DMS114 treated with DMSO at 0.1 percent for 48 hours (cell line): ENCODE results near the gene LRRD1.
"Not testable (repeated sequence)": the region's sequence is repeated elsewhere in the genome, so short reads cannot be mapped to it uniquely, and the experiment has no call there.

Experiments
- DNase-seq: peaks from one replicate; lab custom pipeline; 2025; ENCODE audit not compliant: unreplicated experiment; lab: John Stamatoyannopoulos, UW

LRRD1 gene

GRCh38 chr7:92178928-92179924, at the start of gene LRRD1:
Gene LRRD1, minus strand, starts transcription at chr7:92179142. Its CDS starts 13,940 bp downstream, at chr7:92165202.
- DNase-seq: peak; percentile 83

DNA sequence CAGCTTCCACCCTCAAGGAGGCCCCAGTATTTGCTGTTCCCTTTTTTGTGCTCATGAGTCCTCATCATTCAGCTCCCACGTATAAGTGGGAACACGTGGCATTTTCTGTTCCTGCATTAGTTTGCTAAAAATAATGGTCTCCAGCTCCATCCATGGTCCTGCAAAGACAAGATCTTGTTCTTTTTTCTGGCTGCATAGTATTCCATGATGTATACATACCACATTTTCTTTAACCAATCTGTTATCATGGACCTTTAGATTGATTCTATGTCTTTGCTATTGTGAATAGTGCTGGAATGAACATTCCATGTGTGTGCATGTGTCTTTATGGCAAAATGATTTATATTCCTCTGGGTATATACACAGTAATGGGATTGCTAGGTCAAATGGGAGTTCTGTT, 49.8 kb upstream of the LRRD1 start:
- no peak for DNase-seq

GRCh38 chr7:92228100-92228499, 49.2 kb upstream of the LRRD1 start:
- DNase-seq: no peak

DNA sequence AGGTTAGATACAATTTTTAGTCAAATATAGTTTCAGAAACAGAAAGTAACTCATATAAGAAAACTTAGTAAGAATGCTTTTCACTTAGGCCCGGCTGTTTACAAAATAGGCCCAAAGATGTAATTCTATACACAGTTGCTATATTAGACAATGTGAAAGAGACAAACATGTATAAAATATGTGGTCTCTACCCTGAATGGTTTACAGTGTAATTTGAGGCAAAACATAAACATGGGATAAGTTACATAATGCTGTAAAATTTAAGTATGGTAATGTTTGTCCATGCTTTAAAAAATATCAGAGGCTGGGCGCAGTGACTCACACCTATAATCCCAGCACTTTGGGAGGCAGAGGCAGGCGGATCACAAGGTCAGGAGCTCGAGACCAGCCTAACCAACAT, 48.0 kb upstream of the LRRD1 start:
- no peak for DNase-seq

DNA sequence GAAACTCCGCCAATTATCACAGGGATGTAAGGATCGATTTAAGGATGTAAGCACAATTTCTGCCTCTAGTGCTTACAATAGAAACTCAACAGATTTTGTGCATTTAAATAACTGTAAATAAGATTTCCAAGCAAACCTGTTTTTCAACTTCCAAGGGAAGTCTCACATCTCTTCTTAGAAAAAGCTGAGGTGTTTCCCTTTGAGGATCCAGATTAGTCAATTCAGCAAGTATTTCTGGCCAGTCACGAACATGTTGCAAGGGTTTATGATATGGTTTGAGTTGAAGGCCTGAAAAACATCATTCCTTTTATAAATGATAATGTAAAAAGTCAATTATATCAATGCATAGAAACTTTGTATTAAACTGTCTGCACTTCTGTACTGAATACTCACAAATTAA, 42.8 kb upstream of the LRRD1 start:
- no peak for DNase-seq

DNA sequence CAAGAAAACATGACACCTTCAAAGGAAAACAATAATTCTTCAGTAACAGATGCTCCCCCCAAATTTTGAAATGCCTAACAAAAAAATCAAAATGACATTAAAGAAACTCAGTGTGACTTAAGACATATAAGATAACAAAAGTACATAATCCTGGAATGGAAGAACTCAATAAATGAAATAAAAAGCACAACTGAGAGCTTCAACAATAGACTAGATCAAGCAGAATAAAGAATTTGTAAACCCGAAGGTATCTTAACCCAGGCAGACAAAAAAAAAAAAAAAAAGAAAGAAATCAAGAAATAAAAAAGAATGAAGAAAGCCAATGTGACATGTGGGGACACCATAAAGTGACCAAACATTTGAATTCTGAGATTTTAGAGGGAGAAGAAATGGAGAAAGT, 27.7 kb upstream of the LRRD1 start:
- no peak for DNase-seq

GRCh38 chr7:92205987-92206386, 27.0 kb upstream of the LRRD1 start:
- no peak for DNase-seq

DNA sequence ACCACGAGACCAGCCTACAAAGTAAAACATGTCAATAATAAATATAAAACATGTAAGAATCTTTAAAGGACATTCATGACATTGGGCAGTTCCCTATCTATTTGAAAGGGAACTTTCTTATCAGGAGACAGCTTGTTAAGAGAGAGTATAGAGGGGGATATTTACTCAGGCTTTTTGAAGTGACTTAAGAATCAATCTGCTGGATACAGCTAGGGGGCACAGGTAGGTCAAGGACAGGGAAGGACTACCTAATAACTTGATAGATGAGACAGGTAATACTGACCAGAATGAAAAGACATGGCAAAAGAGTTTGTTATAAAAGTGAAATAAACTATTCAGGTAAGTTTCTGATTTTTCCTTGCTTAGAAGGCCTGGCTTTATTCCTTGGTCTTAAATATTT, 21.8 kb upstream of the LRRD1 start:
- DNase-seq: no peak

GRCh38 chr7:92192326-92192725, 13.4 kb upstream of the LRRD1 start:
- DNase-seq: no peak

DNA sequence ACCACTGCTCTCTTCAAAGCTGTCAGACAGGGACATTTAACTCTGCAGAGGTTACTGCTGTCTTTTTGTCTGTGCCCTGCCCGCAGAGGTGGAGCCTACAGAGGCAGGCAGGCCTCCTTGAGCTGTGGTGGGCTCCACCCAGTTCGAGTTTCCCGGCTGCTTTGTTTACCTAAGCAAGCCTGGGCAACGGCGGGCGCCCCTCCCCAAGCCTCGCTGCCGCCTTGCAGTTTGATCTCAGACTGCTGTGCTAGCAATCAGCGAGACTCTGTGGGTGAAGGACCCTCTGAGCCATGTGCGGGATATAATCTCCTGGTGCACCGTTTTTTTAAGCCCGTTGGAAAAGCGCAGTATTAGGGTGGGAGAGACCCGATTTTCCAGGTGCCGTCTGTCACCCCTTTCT, 10.3 kb upstream of the LRRD1 start:
- not testable (repeated sequence) for DNase-seq

GRCh38 chr7:92184294-92184693, 5.4 kb upstream of the LRRD1 start:
- DNase-seq: not testable (repeated sequence)

- DNase-seq: no peak
These were observed 1.6 kb downstream of the LRRD1 start for GRCh38 chr7:92177362-92177761.

- DNase-seq: not testable (repeated sequence)
These were observed 9.4 kb downstream of the LRRD1 start for GRCh38 chr7:92169529-92169928.

GRCh38 chr7:92161271-92161670, 17.7 kb downstream of the LRRD1 start:
- no peak for DNase-seq

- no peak for DNase-seq
These were observed 20.0 kb downstream of the LRRD1 start for GRCh38 chr7:92158660-92159575.

GRCh38 chr7:92156990-92157389, 22.0 kb downstream of the LRRD1 start:
- DNase-seq: no peak

- DNase-seq: no peak
These were observed 23.7 kb downstream of the LRRD1 start for GRCh38 chr7:92155108-92155739.

DNA sequence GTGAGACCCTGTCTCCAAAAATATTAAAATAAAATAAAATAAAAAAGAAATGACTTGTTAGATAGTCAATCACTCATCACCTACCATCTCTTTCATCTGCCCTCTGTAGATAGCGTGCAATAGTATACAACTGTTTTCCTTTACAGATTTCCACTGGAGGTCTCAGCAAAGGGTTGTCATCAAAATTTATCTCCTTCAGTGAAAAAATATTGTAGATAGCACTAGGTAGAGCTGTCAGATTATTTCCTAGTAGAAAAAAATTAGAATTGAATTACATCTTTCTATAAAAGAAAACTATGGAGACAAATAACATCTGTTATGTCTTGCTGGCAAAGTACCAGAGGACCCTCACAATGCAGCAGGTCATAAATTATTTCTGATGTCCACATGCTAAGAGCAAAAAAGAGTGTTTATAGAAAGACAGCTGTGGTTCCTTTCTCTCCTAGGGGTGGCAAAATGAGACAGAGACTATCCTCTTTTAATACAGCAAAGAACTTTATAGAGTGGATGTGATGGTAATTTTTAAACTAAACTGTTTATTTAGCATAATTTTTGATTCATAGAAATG, 28.4 kb downstream of the LRRD1 start:
- DNase-seq: no peak

DNA sequence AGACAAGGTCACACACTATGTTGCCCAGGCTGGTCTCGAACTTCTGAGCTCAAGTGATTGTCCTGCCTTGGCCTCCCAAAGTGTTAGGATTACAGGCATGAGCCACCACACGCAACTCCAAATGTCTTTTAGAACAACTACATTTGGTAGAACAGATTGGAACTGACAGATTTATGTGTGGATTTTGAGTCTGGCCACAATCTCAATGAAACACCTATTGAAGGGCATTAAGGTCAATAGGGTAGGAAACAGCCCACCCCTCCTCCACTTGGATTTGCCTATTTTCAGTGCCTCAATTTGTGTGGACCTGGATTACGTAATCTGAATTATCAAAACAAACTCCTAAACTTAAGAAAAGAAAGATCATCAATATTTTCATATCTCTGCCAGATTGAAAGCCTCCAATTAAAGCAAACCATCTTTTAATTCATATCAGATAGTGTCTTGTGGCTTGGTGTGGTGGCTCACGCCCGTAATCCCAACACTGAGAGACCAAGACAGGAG, 29.2 kb downstream of the LRRD1 start:
- no peak for DNase-seq

DNA sequence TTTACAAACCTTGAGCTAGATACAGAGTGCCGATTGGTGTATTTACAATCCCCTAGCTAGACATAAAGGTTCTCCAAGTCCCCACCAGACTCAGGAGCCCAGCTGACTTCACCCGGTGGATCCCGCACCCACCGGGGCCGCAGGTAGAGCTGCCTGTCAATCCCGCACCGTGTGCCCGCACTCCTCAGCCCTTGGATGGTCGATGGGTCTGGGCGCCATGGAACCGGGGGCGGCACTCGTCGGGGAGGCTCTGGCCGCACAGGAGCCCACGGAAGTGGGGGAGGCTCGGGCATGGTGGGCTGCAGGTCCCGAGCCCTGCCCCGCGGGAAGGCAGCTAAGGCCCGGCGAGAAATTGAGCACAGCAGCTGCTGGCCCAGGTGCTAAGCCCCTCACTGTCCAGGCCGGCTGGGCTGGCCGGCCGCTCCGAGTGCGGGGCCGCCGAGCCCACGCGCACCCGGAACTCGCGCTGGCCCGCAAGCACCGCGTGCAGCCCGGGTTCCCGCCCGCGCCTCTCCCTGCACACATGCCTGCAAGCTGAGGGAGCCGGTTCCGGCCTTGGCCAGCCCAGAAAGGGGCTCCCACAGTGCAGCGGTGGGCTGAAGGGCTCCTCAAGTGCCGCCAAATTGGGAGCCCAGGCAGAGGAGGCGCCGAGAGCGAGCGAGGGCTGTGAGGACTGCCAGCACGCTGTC, 35.6 kb downstream of the LRRD1 start:
- DNase-seq: not testable (repeated sequence)
